ENCODE results near the gene DDR2.

DDR2 gene

DNA sequence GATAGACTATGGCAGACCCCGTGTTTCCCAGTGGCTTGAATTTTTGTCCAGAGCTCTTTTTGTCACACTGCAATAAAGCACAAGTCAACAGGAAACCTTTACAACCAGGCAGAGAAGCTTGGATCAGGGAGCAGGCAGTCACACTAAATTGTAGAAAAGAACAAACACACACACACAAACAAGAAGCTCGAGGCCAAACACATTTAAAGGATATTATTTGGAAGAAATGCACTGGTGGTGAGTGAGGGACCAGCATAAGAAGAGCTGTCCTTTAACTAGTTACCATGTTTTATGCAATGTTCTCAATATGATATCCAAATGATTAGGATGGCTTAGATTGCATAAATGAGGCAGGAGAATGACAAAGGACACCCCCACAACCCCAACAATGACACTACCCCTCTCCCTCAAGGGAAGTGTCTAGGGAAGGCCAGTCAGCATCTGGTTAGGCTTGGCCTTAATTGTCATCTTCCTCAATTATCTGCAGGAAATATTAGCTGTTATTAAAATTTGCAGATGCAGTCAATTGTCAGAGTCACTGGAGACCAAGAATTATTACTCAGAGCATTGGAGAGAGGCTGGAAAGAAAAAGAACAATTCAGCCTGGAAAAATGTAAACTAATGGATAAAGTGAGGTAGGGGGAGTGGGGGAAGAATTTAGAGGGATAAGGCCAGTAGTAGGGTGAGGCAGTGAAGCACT lies 35.3 kb downstream of the DDR2 start:
- H3K27ac ChIP-seq (ENCODE audit: low read depth, low read length) = no peak overlapping the region
- no peaks in the 10 kb centered on the region for H3K4me1 ChIP-seq (ENCODE audit: control insufficient read depth in 1 of 2, insufficient read depth in 2 of 2, low read length in 2 of 2)
- H3K27me3 ChIP-seq (ENCODE audit: control insufficient read depth in 1 of 2, insufficient read depth in 2 of 2, low read length in 2 of 2) = no peaks in the 10 kb centered on the region
- no peaks in the 10 kb centered on the region for H3K36me3 ChIP-seq (ENCODE audit: control insufficient read depth in 1 of 2, insufficient read depth in 2 of 2, low read length in 2 of 2)
- H3K9me3 ChIP-seq (ENCODE audit: control insufficient read depth in 1 of 2, low read length in 2 of 2) = no peaks in the 10 kb centered on the region
- H3K4me3 ChIP-seq (ENCODE audit: low read depth in 1 of 2, low read length in 2 of 2) = no peak overlapping the region
- H3K9ac ChIP-seq (ENCODE audit: low read depth in 1 of 2, low read length in 2 of 2) = no peak overlapping the region

- H3K36me3 ChIP-seq (ENCODE audit: control insufficient read depth in 1 of 2, insufficient read depth in 2 of 2, low read length in 2 of 2) = no peaks in the 10 kb centered on the region
- H3K4me1 ChIP-seq (ENCODE audit: control insufficient read depth in 1 of 2, insufficient read depth in 2 of 2, low read length in 2 of 2) = no peaks in the 10 kb centered on the region
- no peaks in the 10 kb centered on the region for H3K9me3 ChIP-seq (ENCODE audit: control insufficient read depth in 1 of 2, low read length in 2 of 2)
- H3K4me3 ChIP-seq (ENCODE audit: low read depth in 1 of 2, low read length in 2 of 2) = no peak overlapping the region
- H3K27ac ChIP-seq (ENCODE audit: low read depth, low read length) = no peak overlapping the region
- H3K9ac ChIP-seq (ENCODE audit: low read depth in 1 of 2, low read length in 2 of 2) = no peak overlapping the region
- no peaks in the 10 kb centered on the region for H3K27me3 ChIP-seq (ENCODE audit: control insufficient read depth in 1 of 2, insufficient read depth in 2 of 2, low read length in 2 of 2)
Measured at GRCh38 chr1:162670928-162671663, 38.8 kb downstream of the DDR2 start.

GRCh38 chr1:162671664-162672410 lies 39.6 kb downstream of the DDR2 start:
- Histone ChIP-seq H3K36me3 (ENCODE audit: control insufficient read depth in 1 of 2, insufficient read depth in 2 of 2, low read length in 2 of 2) (no peaks in the 10 kb centered on the region), H3K4me1 (ENCODE audit: control insufficient read depth in 1 of 2, insufficient read depth in 2 of 2, low read length in 2 of 2) (no peaks in the 10 kb centered on the region), H3K9me3 (ENCODE audit: control insufficient read depth in 1 of 2, low read length in 2 of 2) (no peaks in the 10 kb centered on the region), H3K4me3 (ENCODE audit: low read depth in 1 of 2, low read length in 2 of 2) (no peak overlapping the region), H3K9ac (ENCODE audit: low read depth in 1 of 2, low read length in 2 of 2) (no peak overlapping the region), H3K27ac (ENCODE audit: low read depth, low read length) (no peak overlapping the region), H3K27me3 (ENCODE audit: control insufficient read depth in 1 of 2, insufficient read depth in 2 of 2, low read length in 2 of 2) (no peaks in the 10 kb centered on the region)

DNA sequence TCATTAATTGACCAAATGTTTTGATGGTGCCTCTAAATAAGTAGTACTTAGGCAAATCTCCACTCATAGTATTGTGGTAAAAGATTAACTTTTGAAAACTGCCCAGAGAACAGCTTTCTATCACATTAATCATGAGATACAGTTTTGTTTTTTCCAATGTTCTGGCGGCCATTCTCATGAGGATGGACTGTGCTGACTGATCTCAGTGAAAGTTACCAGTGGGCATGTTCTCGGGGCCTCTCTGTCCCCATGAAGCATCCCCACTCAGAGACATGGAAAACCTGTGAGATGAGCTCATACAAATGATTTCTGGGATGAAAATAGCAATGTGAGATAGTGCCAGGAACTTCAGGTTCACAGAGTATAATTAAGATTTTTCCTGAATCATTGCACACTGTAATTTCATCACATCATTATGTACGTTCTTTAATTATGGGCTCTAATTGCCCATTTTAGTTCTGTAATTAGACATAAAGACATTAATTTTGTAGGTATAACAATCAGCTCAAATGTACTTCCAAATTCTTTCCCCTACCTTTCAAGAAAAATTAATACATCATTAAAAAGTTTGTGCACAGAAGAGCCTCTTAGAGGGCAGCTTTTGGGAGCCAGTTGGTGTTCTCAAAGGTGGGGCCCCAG lies 40.5 kb downstream of the DDR2 start:
- H3K36me3 ChIP-seq (ENCODE audit: control insufficient read depth in 1 of 2, insufficient read depth in 2 of 2, low read length in 2 of 2) = no peaks in the 10 kb centered on the region
- H3K9me3 ChIP-seq (ENCODE audit: control insufficient read depth in 1 of 2, low read length in 2 of 2) = no peaks in the 10 kb centered on the region
- H3K27ac ChIP-seq (ENCODE audit: low read depth, low read length) = no peak overlapping the region
- H3K4me3 ChIP-seq (ENCODE audit: low read depth in 1 of 2, low read length in 2 of 2) = no peak overlapping the region
- H3K9ac ChIP-seq (ENCODE audit: low read depth in 1 of 2, low read length in 2 of 2) = no peak overlapping the region
- no peaks in the 10 kb centered on the region for H3K4me1 ChIP-seq (ENCODE audit: control insufficient read depth in 1 of 2, insufficient read depth in 2 of 2, low read length in 2 of 2)
- no peaks in the 10 kb centered on the region for H3K27me3 ChIP-seq (ENCODE audit: control insufficient read depth in 1 of 2, insufficient read depth in 2 of 2, low read length in 2 of 2)

GRCh38 chr1:162674034-162674608 lies 41.9 kb downstream of the DDR2 start:
- Histone ChIP-seq H3K27ac (ENCODE audit: low read depth, low read length) (no peak overlapping the region), H3K9me3 (ENCODE audit: control insufficient read depth in 1 of 2, low read length in 2 of 2) (no peaks in the 10 kb centered on the region), H3K4me3 (ENCODE audit: low read depth in 1 of 2, low read length in 2 of 2) (no peak overlapping the region), H3K9ac (ENCODE audit: low read depth in 1 of 2, low read length in 2 of 2) (no peak overlapping the region), H3K4me1 (ENCODE audit: control insufficient read depth in 1 of 2, insufficient read depth in 2 of 2, low read length in 2 of 2) (peaks cover 0 to 4% of the 10 kb centered on the region in 2 donors), H3K36me3 (ENCODE audit: control insufficient read depth in 1 of 2, insufficient read depth in 2 of 2, low read length in 2 of 2) (no peaks in the 10 kb centered on the region), H3K27me3 (ENCODE audit: control insufficient read depth in 1 of 2, insufficient read depth in 2 of 2, low read length in 2 of 2) (no peaks in the 10 kb centered on the region)

DNA sequence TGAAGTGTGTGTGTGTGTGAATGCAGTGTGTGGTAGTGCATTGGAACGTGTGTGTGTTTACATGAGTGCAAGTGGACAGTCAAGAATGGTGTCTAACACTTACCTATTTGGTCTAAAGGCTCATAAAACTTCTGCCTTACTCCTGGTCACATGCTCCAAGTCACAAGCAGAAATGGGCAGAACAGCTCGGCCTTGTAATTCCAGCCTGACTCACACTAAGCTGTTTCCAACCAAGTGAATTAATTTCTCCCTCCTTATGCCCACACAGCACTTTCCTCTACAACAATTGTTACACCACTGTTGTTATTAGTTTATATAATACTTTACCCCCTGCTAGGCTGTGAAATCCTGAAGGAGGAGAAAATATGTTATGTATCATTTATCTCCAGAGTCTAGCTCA lies 43.8 kb downstream of the DDR2 start:
- no peaks in the 10 kb centered on the region for H3K27me3 ChIP-seq (ENCODE audit: control insufficient read depth in 1 of 2, insufficient read depth in 2 of 2, low read length in 2 of 2)
- no peak overlapping the region for H3K27ac ChIP-seq (ENCODE audit: low read depth, low read length)
- H3K9me3 ChIP-seq (ENCODE audit: control insufficient read depth in 1 of 2, low read length in 2 of 2) = no peaks in the 10 kb centered on the region
- no peak overlapping the region for H3K4me3 ChIP-seq (ENCODE audit: low read depth in 1 of 2, low read length in 2 of 2)
- H3K36me3 ChIP-seq (ENCODE audit: control insufficient read depth in 1 of 2, insufficient read depth in 2 of 2, low read length in 2 of 2) = no peaks in the 10 kb centered on the region
- H3K4me1 ChIP-seq (ENCODE audit: control insufficient read depth in 1 of 2, insufficient read depth in 2 of 2, low read length in 2 of 2) = peaks cover 0 to 4% of the 10 kb centered on the region in 2 donors
- no peak overlapping the region for H3K9ac ChIP-seq (ENCODE audit: low read depth in 1 of 2, low read length in 2 of 2)

- Histone ChIP-seq H3K9me3 (ENCODE audit: control insufficient read depth in 1 of 2, low read length in 2 of 2) (no peaks in the 10 kb centered on the region), H3K27me3 (ENCODE audit: control insufficient read depth in 1 of 2, insufficient read depth in 2 of 2, low read length in 2 of 2) (no peaks in the 10 kb centered on the region), H3K27ac (ENCODE audit: low read depth, low read length) (no peak overlapping the region), H3K9ac (ENCODE audit: low read depth in 1 of 2, low read length in 2 of 2) (no peak overlapping the region), H3K4me1 (ENCODE audit: control insufficient read depth in 1 of 2, insufficient read depth in 2 of 2, low read length in 2 of 2) (peaks cover 0 to 4% of the 10 kb centered on the region in 2 donors), H3K36me3 (ENCODE audit: control insufficient read depth in 1 of 2, insufficient read depth in 2 of 2, low read length in 2 of 2) (no peaks in the 10 kb centered on the region), H3K4me3 (ENCODE audit: low read depth in 1 of 2, low read length in 2 of 2) (no peak overlapping the region)
Measured at GRCh38 chr1:162676750-162677149, 44.5 kb downstream of the DDR2 start.

GRCh38 chr1:162677607-162678371 lies 45.5 kb downstream of the DDR2 start:
- Histone ChIP-seq H3K4me1 (ENCODE audit: control insufficient read depth in 1 of 2, insufficient read depth in 2 of 2, low read length in 2 of 2) (peaks cover 0 to 4% of the 10 kb centered on the region in 2 donors), H3K27me3 (ENCODE audit: control insufficient read depth in 1 of 2, insufficient read depth in 2 of 2, low read length in 2 of 2) (no peaks in the 10 kb centered on the region), H3K4me3 (ENCODE audit: low read depth in 1 of 2, low read length in 2 of 2) (no peak overlapping the region), H3K27ac (ENCODE audit: low read depth, low read length) (no peak overlapping the region), H3K9me3 (ENCODE audit: control insufficient read depth in 1 of 2, low read length in 2 of 2) (no peaks in the 10 kb centered on the region), H3K9ac (ENCODE audit: low read depth in 1 of 2, low read length in 2 of 2) (no peak overlapping the region), H3K36me3 (ENCODE audit: control insufficient read depth in 1 of 2, insufficient read depth in 2 of 2, low read length in 2 of 2) (no peaks in the 10 kb centered on the region)

- Histone ChIP-seq H3K9me3 (ENCODE audit: control insufficient read depth in 1 of 2, low read length in 2 of 2) (no peaks in the 10 kb centered on the region), H3K4me1 (ENCODE audit: control insufficient read depth in 1 of 2, insufficient read depth in 2 of 2, low read length in 2 of 2) (peaks cover 0 to 4% of the 10 kb centered on the region in 2 donors), H3K27ac (ENCODE audit: low read depth, low read length) (no peak overlapping the region), H3K4me3 (ENCODE audit: low read depth in 1 of 2, low read length in 2 of 2) (no peak overlapping the region), H3K9ac (ENCODE audit: low read depth in 1 of 2, low read length in 2 of 2) (no peak overlapping the region), H3K36me3 (ENCODE audit: control insufficient read depth in 1 of 2, insufficient read depth in 2 of 2, low read length in 2 of 2) (no peaks in the 10 kb centered on the region), H3K27me3 (ENCODE audit: control insufficient read depth in 1 of 2, insufficient read depth in 2 of 2, low read length in 2 of 2) (no peaks in the 10 kb centered on the region)
Measured at GRCh38 chr1:162678439-162678838, 46.2 kb downstream of the DDR2 start.
